ENCODE data around the gene TEAD4.

TEAD4 gene

GRCh38 chr12:3081886-3082285 lies 122.7 kb downstream of the TEAD4 start:
- no peak overlapping the region for H3K9ac ChIP-seq (ENCODE audit: low read length in 2 of 2)
- H3K4me1 ChIP-seq (ENCODE audit: control insufficient read depth, insufficient read depth, low read length), result peaks cover 23% of the 10 kb centered on the region
- H3K36me3 ChIP-seq (ENCODE audit: control insufficient read depth in 2 of 2, insufficient read depth in 2 of 2, low read length in 2 of 2), result peaks cover 3 to 9% of the 10 kb centered on the region in 2 donors
- no peaks in the 10 kb centered on the region for H3K9me3 ChIP-seq (ENCODE audit: control insufficient read depth in 2 of 2, low read length in 2 of 2)
- no peak overlapping the region for H3K4me3 ChIP-seq (ENCODE audit: low read length in 2 of 2)
- H3K27me3 ChIP-seq (ENCODE audit: control insufficient read depth in 1 of 2, insufficient read depth in 2 of 2, low read length in 2 of 2), result no peaks in the 10 kb centered on the region
- no peak overlapping the region for H3K27ac ChIP-seq (ENCODE audit: low read length)

GRCh38 chr12:3083241-3083920 lies 124.2 kb downstream of the TEAD4 start:
- H3K4me1 ChIP-seq (ENCODE audit: control insufficient read depth, insufficient read depth, low read length), result peaks cover 21% of the 10 kb centered on the region

GRCh38 chr12:3083921-3084347 lies 124.7 kb downstream of the TEAD4 start:
- Histone ChIP-seq H3K4me1 (ENCODE audit: control insufficient read depth, insufficient read depth, low read length) (peaks cover 20% of the 10 kb centered on the region), H3K27ac (ENCODE audit: low read length) (no peak overlapping the region), H3K9me3 (ENCODE audit: control insufficient read depth in 2 of 2, low read length in 2 of 2) (no peaks in the 10 kb centered on the region), H3K9ac (ENCODE audit: low read length in 2 of 2) (no peak overlapping the region), H3K27me3 (ENCODE audit: control insufficient read depth in 1 of 2, insufficient read depth in 2 of 2, low read length in 2 of 2) (no peaks in the 10 kb centered on the region), H3K4me3 (ENCODE audit: low read length in 2 of 2) (no peak overlapping the region), H3K36me3 (ENCODE audit: control insufficient read depth in 2 of 2, insufficient read depth in 2 of 2, low read length in 2 of 2) (peaks cover 3 to 9% of the 10 kb centered on the region in 2 donors)

More at GRCh38 chr12:3083241-3083920, 124.2 kb downstream of the TEAD4 start:
- H3K36me3 ChIP-seq (ENCODE audit: control insufficient read depth in 2 of 2, insufficient read depth in 2 of 2, low read length in 2 of 2), result peaks cover 3 to 9% of the 10 kb centered on the region in 2 donors
- H3K9me3 ChIP-seq (ENCODE audit: control insufficient read depth in 2 of 2, low read length in 2 of 2), result no peaks in the 10 kb centered on the region
- no peak overlapping the region for H3K9ac ChIP-seq (ENCODE audit: low read length in 2 of 2)
- H3K27me3 ChIP-seq (ENCODE audit: control insufficient read depth in 1 of 2, insufficient read depth in 2 of 2, low read length in 2 of 2), result no peaks in the 10 kb centered on the region
- H3K27ac ChIP-seq (ENCODE audit: low read length), result no peak overlapping the region
- no peak overlapping the region for H3K4me3 ChIP-seq (ENCODE audit: low read length in 2 of 2)

DNA sequence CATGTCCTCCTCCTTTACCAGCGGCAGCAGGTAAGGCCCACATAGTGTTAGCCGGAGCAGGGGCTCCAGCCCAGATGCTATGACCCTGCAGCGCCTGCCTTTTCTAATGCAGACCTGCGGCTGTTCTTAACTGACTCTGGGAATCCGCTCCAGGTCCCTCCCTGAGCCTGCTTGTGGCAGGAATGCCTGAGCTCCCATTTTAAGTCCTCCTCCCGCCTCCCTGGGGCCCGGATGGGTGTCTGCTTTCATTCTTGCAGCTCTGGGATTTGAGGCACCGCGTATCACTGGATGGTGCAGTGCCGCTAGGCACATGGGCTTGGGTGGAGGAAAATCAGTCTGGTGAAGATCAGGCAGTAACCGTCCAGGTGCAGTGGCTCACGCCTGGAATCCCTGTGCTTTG lies 125.5 kb downstream of the TEAD4 start:
- peak overlapping the region; percentile 18 for H3K27ac ChIP-seq (ENCODE audit: low read length)
- peaks cover 20% of the 10 kb centered on the region for H3K4me1 ChIP-seq (ENCODE audit: control insufficient read depth, insufficient read depth, low read length)

GRCh38 chr12:3085341-3086139 lies 126.3 kb downstream of the TEAD4 start:
- peak overlapping the region; percentile 18 for H3K27ac ChIP-seq (ENCODE audit: low read length)
- H3K4me1 ChIP-seq (ENCODE audit: control insufficient read depth, insufficient read depth, low read length), result peaks cover 20% of the 10 kb centered on the region
- no peak overlapping the region for H3K9ac ChIP-seq (ENCODE audit: low read length in 2 of 2)

More for the DNA sequence above, 125.5 kb downstream of the TEAD4 start:
- H3K4me3 ChIP-seq (ENCODE audit: low read length in 2 of 2), result peak overlapping the region in 1 of 2 donors; percentile 8
- H3K27me3 ChIP-seq (ENCODE audit: control insufficient read depth in 1 of 2, insufficient read depth in 2 of 2, low read length in 2 of 2), result no peaks in the 10 kb centered on the region
- H3K36me3 ChIP-seq (ENCODE audit: control insufficient read depth in 2 of 2, insufficient read depth in 2 of 2, low read length in 2 of 2), result peaks cover 3 to 9% of the 10 kb centered on the region in 2 donors
- no peaks in the 10 kb centered on the region for H3K9me3 ChIP-seq (ENCODE audit: control insufficient read depth in 2 of 2, low read length in 2 of 2)
- no peak overlapping the region for H3K9ac ChIP-seq (ENCODE audit: low read length in 2 of 2)

GRCh38 chr12:3086211-3086610 lies 127.0 kb downstream of the TEAD4 start:
- Histone ChIP-seq H3K27ac (ENCODE audit: low read length) (no peak overlapping the region), H3K4me1 (ENCODE audit: control insufficient read depth, insufficient read depth, low read length) (peaks cover 15% of the 10 kb centered on the region), H3K9me3 (ENCODE audit: control insufficient read depth in 2 of 2, low read length in 2 of 2) (no peaks in the 10 kb centered on the region), H3K27me3 (ENCODE audit: control insufficient read depth in 1 of 2, insufficient read depth in 2 of 2, low read length in 2 of 2) (no peaks in the 10 kb centered on the region), H3K4me3 (ENCODE audit: low read length in 2 of 2) (no peak overlapping the region), H3K36me3 (ENCODE audit: control insufficient read depth in 2 of 2, insufficient read depth in 2 of 2, low read length in 2 of 2) (peaks cover 3 to 14% of the 10 kb centered on the region in 2 donors), H3K9ac (ENCODE audit: low read length in 2 of 2) (peak overlapping the region in 1 of 2 donors; percentile 20)

More at GRCh38 chr12:3085341-3086139, 126.3 kb downstream of the TEAD4 start:
- no peaks in the 10 kb centered on the region for H3K9me3 ChIP-seq (ENCODE audit: control insufficient read depth in 2 of 2, low read length in 2 of 2)
- H3K4me3 ChIP-seq (ENCODE audit: low read length in 2 of 2), result no peak overlapping the region
- H3K36me3 ChIP-seq (ENCODE audit: control insufficient read depth in 2 of 2, insufficient read depth in 2 of 2, low read length in 2 of 2), result peaks cover 3 to 12% of the 10 kb centered on the region in 2 donors
- no peaks in the 10 kb centered on the region for H3K27me3 ChIP-seq (ENCODE audit: control insufficient read depth in 1 of 2, insufficient read depth in 2 of 2, low read length in 2 of 2)

- no peak overlapping the region for H3K27ac ChIP-seq (ENCODE audit: low read length)
- no peak overlapping the region for H3K4me3 ChIP-seq (ENCODE audit: low read length in 2 of 2)
- peaks cover 15% of the 10 kb centered on the region for H3K4me1 ChIP-seq (ENCODE audit: control insufficient read depth, insufficient read depth, low read length)
- peaks cover 3 to 14% of the 10 kb centered on the region in 2 donors for H3K36me3 ChIP-seq (ENCODE audit: control insufficient read depth in 2 of 2, insufficient read depth in 2 of 2, low read length in 2 of 2)
- H3K9ac ChIP-seq (ENCODE audit: low read length in 2 of 2), result no peak overlapping the region
- no peaks in the 10 kb centered on the region for H3K9me3 ChIP-seq (ENCODE audit: control insufficient read depth in 2 of 2, low read length in 2 of 2)
- H3K27me3 ChIP-seq (ENCODE audit: control insufficient read depth in 1 of 2, insufficient read depth in 2 of 2, low read length in 2 of 2), result no peaks in the 10 kb centered on the region
Measured at GRCh38 chr12:3086729-3087323, 127.6 kb downstream of the TEAD4 start.

DNA sequence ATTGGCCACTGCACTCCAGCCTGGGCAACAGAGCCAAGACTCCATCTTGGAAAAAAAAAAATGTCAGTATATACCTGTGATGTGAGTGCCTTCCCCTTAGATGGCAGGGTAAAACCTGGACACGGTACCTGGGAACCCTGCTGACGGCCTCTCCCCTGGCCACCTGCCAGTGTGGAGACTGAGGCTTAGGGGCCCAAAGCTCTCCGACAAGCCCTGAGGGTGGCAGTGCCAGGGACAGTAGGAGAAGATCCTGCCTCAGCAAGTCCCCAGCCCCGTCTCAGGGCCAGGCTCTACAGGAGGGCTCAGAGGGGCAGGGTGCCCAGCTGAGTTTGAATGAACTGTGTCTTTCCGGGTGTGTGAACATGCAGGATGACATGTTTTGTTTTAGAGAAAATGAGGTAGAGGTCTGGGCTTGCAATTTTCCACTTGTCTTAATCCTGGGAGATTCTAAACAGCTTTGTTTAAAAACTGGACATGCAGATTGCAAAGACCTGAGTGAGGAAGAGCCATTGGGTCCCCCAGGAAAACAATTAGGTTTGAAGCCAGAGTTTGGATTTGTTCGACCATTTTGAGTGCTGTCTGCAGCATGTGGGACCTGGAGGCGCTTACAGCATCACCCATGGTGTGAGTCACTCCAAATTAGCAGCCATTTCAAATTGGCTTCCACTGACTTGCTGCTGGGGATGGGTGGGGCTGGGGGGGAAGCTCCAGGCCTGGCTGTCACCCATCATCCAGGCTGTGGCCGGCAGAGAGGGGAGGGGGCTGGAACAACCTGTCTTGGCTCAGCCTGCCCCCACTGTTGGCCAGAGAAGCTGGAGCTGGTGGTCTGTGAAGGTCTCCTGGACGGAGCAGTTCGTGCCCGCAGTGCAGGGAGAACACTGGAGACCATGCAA lies 128.8 kb downstream of the TEAD4 start:
- no peak overlapping the region for H3K9ac ChIP-seq (ENCODE audit: low read length in 2 of 2)
- H3K27me3 ChIP-seq (ENCODE audit: control insufficient read depth in 1 of 2, insufficient read depth in 2 of 2, low read length in 2 of 2), result no peaks in the 10 kb centered on the region
- peaks cover 3 to 14% of the 10 kb centered on the region in 2 donors for H3K36me3 ChIP-seq (ENCODE audit: control insufficient read depth in 2 of 2, insufficient read depth in 2 of 2, low read length in 2 of 2)
- H3K4me1 ChIP-seq (ENCODE audit: control insufficient read depth, insufficient read depth, low read length), result peaks cover 15% of the 10 kb centered on the region
- no peak overlapping the region for H3K4me3 ChIP-seq (ENCODE audit: low read length in 2 of 2)
- H3K27ac ChIP-seq (ENCODE audit: low read length), result no peak overlapping the region
- H3K9me3 ChIP-seq (ENCODE audit: control insufficient read depth in 2 of 2, low read length in 2 of 2), result no peaks in the 10 kb centered on the region

DNA sequence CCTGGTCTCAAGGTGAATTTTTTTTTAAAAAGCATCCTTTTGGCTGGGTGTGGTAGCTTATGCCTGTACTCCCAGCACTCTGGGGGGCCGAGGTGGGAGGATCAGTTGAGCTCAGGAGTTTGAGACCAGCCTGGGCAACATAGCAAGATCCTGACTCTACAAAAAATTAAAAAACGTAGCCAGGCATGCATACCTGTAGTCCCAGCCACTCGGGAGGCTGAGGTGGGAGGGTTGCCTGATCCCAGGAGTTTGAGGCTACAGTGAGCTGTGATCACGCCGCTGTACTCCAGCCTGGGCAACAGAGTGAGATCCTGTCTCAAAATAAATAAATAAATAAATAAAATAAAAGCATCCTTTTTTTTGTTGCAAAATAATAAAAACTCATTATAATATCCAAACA lies 130.4 kb downstream of the TEAD4 start:
- Histone ChIP-seq H3K9me3 (ENCODE audit: control insufficient read depth in 2 of 2, low read length in 2 of 2) (no peaks in the 10 kb centered on the region), H3K9ac (ENCODE audit: low read length in 2 of 2) (no peak overlapping the region), H3K27me3 (ENCODE audit: control insufficient read depth in 1 of 2, insufficient read depth in 2 of 2, low read length in 2 of 2) (no peaks in the 10 kb centered on the region), H3K4me3 (ENCODE audit: low read length in 2 of 2) (no peak overlapping the region), H3K27ac (ENCODE audit: low read length) (no peak overlapping the region), H3K4me1 (ENCODE audit: control insufficient read depth, insufficient read depth, low read length) (peaks cover 6% of the 10 kb centered on the region), H3K36me3 (ENCODE audit: control insufficient read depth in 2 of 2, insufficient read depth in 2 of 2, low read length in 2 of 2) (peaks cover 0 to 10% of the 10 kb centered on the region in 2 donors)
